ENCODE results near the gene UBA1.

DNA sequence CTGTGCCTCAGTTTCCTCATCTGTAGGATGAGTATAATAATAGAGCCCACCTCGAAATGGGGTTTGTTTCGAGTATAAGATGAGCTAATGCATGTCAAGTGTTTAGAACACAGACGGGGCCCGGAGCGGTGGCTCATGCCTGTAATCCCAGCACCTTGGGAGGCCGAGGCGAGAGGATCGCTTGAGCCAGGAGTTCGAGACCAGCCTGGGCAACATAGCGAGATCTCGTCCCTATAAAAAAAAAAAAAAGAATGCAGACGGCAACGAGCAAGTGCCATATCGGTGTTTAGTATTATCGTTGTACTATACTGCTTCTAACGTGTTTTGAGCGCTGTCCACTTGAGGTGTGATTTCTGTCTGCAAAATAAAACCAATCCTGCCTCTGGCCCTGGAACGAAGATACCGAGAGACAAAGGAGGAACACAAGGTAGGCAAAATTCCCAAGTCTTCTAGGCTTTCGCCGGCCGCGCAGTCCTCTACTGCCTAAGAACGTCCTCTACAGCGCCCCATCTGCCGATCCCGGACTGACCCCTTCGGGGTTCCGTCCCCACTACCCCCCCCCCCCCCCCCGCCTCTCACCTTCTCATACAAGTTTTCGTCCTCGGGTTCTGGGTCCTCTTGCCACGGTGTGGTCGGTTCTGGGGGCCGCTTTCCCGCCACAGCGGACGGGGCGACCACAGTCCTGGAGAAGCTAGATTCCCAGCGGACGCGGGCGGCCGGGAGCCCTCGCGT, 49.6 kb upstream of the UBA1 start:
- TF ChIP-seq, protein P1, sequence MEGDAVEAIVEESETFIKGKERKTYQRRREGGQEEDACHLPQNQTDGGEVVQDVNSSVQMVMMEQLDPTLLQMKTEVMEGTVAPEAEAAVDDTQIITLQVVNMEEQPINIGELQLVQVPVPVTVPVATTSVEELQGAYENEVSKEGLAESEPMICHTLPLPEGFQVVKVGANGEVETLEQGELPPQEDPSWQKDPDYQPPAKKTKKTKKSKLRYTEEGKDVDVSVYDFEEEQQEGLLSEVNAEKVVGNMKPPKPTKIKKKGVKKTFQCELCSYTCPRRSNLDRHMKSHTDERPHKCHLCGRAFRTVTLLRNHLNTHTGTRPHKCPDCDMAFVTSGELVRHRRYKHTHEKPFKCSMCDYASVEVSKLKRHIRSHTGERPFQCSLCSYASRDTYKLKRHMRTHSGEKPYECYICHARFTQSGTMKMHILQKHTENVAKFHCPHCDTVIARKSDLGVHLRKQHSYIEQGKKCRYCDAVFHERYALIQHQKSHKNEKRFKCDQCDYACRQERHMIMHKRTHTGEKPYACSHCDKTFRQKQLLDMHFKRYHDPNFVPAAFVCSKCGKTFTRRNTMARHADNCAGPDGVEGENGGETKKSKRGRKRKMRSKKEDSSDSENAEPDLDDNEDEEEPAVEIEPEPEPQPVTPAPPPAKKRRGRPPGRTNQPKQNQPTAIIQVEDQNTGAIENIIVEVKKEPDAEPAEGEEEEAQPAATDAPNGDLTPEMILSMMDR (IDR thresholded peaks at IDR 0.05), result no peak
- TF ChIP-seq POLR2A (IDR thresholded peaks at IDR 0.05), result no peak
